HL-60 (cell line): ENCODE measurements around the gene LPAR6.

ENCODE experiments used
- DNase-seq, 2 experiments: peaks; one replicate each; pipeline ENCODE4 v3.0.0-alpha.2; 2010 to 2020; ENCODE audit warnings: low read depth in 1 of 2, low spot score in 1 of 2
- H3K27ac ChIP-seq: fragments of 250-450 bp; sonication (Bioruptor Pico); replicated peaks from 2 replicates; pipeline ENCODE4 v1.5.1; 2020; ENCODE audit warnings: mild to moderate bottlenecking, moderate library complexity
- H3K27me3 ChIP-seq: fragments of 250-450 bp; sonication (Bioruptor Pico); 2 replicates; pipeline ENCODE4 v1.5.1; 2021; ENCODE audit warnings: mild to moderate bottlenecking, moderate library complexity; ENCODE audit not compliant: insufficient read depth, poor library complexity, severe bottlenecking
- H3K4me3 ChIP-seq: replicated peaks from 2 replicates; pipeline ENCODE4 v1.5.1; 2011; ENCODE audit warnings: mild to moderate bottlenecking, control low read depth, low read length; ENCODE audit not compliant: insufficient read depth
- GABPA ChIP-seq: IDR thresholded peaks from 2 replicates; pipeline ENCODE4 v1.6.1; 2012; ENCODE audit warnings: low read depth
- POLR2AphosphoS5 ChIP-seq: IDR thresholded peaks from 2 replicates; pipeline ENCODE4 v1.6.1; 2012; ENCODE audit warnings: low read depth
- SPI1 ChIP-seq: IDR thresholded peaks from 2 replicates; pipeline ENCODE4 v1.6.1; 2012; ENCODE audit warnings: low read depth, mild to moderate bottlenecking, borderline replicate concordance
- TF ChIP-seq, protein P1 (sequence below): IDR thresholded peaks from one replicate; pipeline ENCODE4 v1.5.1; 2011; ENCODE audit warnings: low read length, control low read depth, inconsistent platforms; ENCODE audit not compliant: insufficient read depth
- TF ChIP-seq, protein P2 (sequence below): IDR thresholded peaks from 2 replicates; pipeline ENCODE4 v1.6.1; 2012; ENCODE audit warnings: low read depth; ENCODE audit not compliant: insufficient replicate concordance

LPAR6 gene

GRCh38 chr13:48448959-48449614 lies 36.2 kb upstream of the LPAR6 start:
- TF ChIP-seq SPI1 = no peak
- TF ChIP-seq POLR2AphosphoS5 = no peak
- DNase-seq = peak; percentile 22 to 23
- peak overlapping the region; percentile 10; the same call in 1 of the 2 replicates for H3K4me3 ChIP-seq
- H3K27me3 ChIP-seq = no peaks in the 10 kb centered on the region
- peak overlapping the region; percentile 20; the same call in 1 of the 2 replicates for H3K27ac ChIP-seq

GRCh38 chr13:48448285-48448958 lies 35.5 kb upstream of the LPAR6 start:
- H3K4me3 ChIP-seq = no peak overlapping the region
- no peaks in the 10 kb centered on the region for H3K27me3 ChIP-seq
- H3K27ac ChIP-seq = peak overlapping the region; percentile 12; the same call in 1 of the 2 replicates
- no peak for DNase-seq
- TF ChIP-seq POLR2AphosphoS5 = no peak
- TF ChIP-seq, protein P1, sequence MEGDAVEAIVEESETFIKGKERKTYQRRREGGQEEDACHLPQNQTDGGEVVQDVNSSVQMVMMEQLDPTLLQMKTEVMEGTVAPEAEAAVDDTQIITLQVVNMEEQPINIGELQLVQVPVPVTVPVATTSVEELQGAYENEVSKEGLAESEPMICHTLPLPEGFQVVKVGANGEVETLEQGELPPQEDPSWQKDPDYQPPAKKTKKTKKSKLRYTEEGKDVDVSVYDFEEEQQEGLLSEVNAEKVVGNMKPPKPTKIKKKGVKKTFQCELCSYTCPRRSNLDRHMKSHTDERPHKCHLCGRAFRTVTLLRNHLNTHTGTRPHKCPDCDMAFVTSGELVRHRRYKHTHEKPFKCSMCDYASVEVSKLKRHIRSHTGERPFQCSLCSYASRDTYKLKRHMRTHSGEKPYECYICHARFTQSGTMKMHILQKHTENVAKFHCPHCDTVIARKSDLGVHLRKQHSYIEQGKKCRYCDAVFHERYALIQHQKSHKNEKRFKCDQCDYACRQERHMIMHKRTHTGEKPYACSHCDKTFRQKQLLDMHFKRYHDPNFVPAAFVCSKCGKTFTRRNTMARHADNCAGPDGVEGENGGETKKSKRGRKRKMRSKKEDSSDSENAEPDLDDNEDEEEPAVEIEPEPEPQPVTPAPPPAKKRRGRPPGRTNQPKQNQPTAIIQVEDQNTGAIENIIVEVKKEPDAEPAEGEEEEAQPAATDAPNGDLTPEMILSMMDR = no peak
- TF ChIP-seq SPI1 = no peak
- TF ChIP-seq, protein P2, sequence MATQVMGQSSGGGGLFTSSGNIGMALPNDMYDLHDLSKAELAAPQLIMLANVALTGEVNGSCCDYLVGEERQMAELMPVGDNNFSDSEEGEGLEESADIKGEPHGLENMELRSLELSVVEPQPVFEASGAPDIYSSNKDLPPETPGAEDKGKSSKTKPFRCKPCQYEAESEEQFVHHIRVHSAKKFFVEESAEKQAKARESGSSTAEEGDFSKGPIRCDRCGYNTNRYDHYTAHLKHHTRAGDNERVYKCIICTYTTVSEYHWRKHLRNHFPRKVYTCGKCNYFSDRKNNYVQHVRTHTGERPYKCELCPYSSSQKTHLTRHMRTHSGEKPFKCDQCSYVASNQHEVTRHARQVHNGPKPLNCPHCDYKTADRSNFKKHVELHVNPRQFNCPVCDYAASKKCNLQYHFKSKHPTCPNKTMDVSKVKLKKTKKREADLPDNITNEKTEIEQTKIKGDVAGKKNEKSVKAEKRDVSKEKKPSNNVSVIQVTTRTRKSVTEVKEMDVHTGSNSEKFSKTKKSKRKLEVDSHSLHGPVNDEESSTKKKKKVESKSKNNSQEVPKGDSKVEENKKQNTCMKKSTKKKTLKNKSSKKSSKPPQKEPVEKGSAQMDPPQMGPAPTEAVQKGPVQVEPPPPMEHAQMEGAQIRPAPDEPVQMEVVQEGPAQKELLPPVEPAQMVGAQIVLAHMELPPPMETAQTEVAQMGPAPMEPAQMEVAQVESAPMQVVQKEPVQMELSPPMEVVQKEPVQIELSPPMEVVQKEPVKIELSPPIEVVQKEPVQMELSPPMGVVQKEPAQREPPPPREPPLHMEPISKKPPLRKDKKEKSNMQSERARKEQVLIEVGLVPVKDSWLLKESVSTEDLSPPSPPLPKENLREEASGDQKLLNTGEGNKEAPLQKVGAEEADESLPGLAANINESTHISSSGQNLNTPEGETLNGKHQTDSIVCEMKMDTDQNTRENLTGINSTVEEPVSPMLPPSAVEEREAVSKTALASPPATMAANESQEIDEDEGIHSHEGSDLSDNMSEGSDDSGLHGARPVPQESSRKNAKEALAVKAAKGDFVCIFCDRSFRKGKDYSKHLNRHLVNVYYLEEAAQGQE = no peak
- TF ChIP-seq GABPA = no peak

DNA sequence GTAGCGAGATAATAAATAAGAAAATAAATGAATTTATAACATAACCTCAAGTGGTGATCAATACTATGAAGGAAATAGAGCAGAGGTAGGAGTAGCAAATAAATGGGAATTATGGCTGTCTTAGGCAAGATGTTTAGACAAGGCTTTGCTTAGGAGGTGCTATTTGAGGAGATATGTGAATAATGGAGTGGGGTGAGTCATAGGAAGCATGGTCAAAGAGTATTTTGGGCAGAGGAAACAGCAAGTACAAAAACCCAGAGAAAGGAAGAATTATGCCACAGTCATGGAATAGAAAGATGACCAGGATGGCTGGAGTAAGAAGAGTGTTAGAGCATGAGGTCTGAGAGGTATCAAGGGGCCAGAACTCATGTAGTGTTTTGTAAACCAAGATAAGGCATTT lies 33.6 kb upstream of the LPAR6 start:
- no peak overlapping the region for H3K4me3 ChIP-seq
- DNase-seq = no peak
- TF ChIP-seq GABPA = no peak
- H3K27ac ChIP-seq = no peak overlapping the region
- no peaks in the 10 kb centered on the region for H3K27me3 ChIP-seq

DNA sequence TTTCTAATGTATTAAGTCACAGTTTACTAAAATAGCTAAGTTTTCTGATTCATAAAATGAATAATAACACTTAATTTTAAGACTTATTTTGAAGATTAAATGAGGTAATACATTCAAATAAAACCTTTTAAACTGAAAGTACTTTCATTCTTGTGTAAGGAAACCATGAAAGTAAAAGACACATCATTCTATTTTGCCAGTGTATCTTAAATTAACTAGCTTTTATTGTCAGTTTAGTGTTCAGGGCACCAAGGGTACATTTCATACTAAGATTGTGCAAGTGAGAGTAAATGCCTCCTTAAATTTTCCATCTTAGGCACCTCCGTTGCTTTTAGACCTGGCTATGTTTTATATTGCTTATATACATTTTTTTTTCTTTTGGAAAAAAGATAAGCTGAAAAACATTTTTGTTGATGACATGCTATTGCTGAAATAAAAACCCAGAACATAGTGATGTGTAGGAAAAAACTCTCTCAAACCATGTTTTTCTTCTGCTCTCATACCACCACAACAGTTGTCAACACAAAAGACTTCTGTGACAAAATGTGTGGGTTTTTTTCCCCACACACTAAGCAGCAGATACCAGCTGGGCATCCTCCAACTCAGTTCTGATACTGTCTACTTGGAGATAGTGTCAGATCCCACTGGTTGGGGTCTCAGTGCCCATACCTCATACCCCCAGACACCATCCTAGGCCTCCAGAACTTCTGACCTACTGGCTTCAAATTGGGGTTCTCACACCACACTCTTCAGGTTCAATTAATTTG lies 30.7 kb upstream of the LPAR6 start:
- no peak for DNase-seq
- Histone ChIP-seq H3K27me3 (no peaks in the 10 kb centered on the region), H3K4me3 (no peak overlapping the region), H3K27ac (no peak overlapping the region)
- TF ChIP-seq, protein P1 = no peak
- TF ChIP-seq, protein P2 = no peak
- TF ChIP-seq GABPA (no peak), SPI1 (no peak), POLR2AphosphoS5 (no peak)
